Fibroblast of villous mesenchyme (primary cell): ENCODE data around the gene MRPS27. TPM values are rescaled to one million over a fixed set of nuclear protein-coding genes. Genes with fewer than 3 reads are reported as not detected.
"Not testable (repeated sequence)": the region's sequence is repeated elsewhere in the genome, so short reads cannot be mapped to it uniquely, and the experiment has no call there.

ENCODE experiments used
- DNase-seq: peaks from one replicate; pipeline ENCODE4 v3.0.0-alpha.2; 2010; ENCODE audit warnings: low read depth
- H3K4me3 ChIP-seq: 2 replicates; pipeline ENCODE4 v1.5.1; 2011; ENCODE audit warnings: low read depth, mild to moderate bottlenecking, low read length
- total RNA-seq: library from RNA; depleted of rRNA; stranded (reverse); fragments of >200 nt; gene quantifications from 2 replicates; pipeline ENCODE4 v1.2.3, GENCODE V29; 2012
- TF ChIP-seq, protein P1 (sequence below): IDR thresholded peaks from 2 replicates; pipeline ENCODE4 v1.5.1; 2012; ENCODE audit warnings: low read depth, mild to moderate bottlenecking, low read length; ENCODE audit not compliant: insufficient read depth

MRPS27 gene
- total RNA-seq, 1 donor = 88.5 TPM

DNA sequence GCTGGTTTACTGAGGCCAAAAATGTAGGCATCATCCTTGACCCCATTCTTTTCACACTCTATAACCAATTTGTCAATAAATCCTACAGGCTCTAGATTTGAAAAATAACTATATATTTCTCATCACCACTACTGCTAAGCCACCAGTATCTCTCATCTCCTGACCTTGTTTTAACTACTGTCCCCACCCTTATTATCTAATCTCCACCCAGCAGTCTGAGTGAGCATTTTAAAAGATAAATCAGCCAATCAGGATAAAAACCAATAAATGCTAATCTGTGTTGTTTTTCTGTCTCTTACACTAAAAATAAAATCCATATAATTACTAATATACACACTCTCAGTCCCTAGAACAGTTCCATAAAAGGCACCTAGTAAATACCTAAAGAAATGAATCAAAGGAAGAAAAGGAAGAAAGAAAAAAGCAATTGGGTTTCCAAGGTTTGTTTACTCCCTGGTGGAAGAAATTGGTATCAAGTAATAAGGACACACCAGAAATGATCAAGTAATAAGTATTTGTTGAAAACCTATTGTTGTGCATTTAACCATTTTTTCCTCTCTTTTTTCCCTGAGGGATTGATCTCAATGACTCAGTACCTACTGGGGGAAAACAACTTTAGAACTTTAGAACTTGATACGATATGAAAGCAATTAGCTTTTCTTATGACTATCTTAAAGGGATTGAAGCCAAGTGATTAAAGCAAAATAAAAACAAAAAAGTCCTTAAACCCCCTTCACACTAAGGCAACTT is 19.3 kb downstream of the MRPS27 start:
- TF ChIP-seq, protein P1, sequence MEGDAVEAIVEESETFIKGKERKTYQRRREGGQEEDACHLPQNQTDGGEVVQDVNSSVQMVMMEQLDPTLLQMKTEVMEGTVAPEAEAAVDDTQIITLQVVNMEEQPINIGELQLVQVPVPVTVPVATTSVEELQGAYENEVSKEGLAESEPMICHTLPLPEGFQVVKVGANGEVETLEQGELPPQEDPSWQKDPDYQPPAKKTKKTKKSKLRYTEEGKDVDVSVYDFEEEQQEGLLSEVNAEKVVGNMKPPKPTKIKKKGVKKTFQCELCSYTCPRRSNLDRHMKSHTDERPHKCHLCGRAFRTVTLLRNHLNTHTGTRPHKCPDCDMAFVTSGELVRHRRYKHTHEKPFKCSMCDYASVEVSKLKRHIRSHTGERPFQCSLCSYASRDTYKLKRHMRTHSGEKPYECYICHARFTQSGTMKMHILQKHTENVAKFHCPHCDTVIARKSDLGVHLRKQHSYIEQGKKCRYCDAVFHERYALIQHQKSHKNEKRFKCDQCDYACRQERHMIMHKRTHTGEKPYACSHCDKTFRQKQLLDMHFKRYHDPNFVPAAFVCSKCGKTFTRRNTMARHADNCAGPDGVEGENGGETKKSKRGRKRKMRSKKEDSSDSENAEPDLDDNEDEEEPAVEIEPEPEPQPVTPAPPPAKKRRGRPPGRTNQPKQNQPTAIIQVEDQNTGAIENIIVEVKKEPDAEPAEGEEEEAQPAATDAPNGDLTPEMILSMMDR = no peak
- peak; percentile 16 for DNase-seq
- no peak overlapping the region for H3K4me3 ChIP-seq

DNA sequence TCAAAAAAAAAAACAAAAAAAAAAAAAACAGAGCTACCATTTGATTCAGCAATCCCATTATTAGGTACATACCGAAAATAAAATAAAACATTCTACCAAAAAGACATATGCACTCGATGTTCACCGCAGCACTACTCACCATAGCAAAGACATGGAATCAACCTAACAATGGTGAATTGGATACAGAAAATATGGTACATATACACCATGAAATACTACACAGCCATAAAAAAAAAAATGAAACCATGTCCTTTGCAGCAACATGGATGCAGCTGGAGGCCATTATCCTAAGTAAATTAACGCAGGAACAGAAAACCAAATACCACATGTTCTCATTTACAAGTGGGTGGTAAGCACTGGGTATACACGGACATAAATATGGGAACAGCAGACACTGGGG is 21.3 kb downstream of the MRPS27 start:
- no peak overlapping the region for H3K4me3 ChIP-seq
- TF ChIP-seq, protein P1 = no peak
- no peak for DNase-seq

DNA sequence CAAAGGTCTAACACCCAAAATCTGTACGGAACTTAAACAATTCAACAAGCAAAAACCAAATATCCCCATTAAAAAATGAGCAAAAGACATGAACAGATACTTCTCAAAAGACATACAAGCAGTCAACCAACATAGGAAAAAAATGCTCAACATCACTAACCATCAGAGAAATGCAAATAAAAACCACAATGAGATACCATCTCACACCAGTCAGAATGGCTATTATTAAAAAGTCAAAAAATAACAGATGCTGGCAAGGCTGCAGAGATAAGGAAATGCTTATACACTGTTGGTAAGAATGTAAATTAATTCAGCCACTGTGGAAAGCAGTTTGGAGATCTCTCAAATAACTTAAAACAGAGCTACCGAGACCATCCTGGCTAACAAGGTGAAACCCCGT is 21.9 kb downstream of the MRPS27 start:
- DNase-seq = peak; percentile 56
- H3K4me3 ChIP-seq = not testable (repeated sequence)

DNA sequence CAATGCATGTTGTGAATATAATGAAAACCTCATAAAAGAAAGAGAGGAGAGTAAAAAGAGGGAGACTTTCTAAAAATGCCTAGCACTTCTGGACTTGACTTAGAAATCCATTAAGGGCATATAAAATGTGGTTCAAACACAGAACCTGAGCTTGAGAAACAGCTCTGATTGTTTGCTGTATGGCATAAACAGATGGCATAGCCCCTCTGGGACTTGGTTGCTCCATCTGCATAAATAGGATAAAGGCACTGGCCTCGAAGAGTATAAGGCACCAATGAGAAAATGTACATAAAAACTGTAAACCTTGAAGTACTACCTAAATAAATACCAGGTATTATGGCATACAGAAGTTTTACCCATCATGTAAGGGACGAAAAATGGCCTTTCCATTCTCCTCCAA is 23.8 kb downstream of the MRPS27 start:
- no peak overlapping the region for H3K4me3 ChIP-seq
- TF ChIP-seq, protein P1 = no peak
- no peak for DNase-seq

DNA sequence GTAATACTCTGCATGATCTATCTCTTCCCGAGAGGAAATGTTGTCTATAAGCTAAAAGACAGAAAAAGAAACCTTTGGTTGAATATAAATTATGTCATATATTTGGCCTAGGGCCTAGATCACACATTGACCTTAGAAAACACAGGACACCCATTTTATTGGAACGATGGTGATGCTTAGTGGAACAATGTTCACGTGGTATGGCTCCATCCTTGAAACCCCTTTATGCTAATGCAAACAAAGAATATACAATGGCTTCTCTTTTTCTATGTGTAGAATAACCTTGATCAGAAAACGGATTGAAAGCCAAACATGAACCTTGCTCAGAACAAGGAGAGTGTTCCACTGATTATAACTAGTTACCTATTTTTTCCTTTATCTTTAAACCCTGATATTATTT is 24.5 kb downstream of the MRPS27 start:
- TF ChIP-seq, protein P1 = no peak
- no peak overlapping the region for H3K4me3 ChIP-seq
- DNase-seq = no peak

DNA sequence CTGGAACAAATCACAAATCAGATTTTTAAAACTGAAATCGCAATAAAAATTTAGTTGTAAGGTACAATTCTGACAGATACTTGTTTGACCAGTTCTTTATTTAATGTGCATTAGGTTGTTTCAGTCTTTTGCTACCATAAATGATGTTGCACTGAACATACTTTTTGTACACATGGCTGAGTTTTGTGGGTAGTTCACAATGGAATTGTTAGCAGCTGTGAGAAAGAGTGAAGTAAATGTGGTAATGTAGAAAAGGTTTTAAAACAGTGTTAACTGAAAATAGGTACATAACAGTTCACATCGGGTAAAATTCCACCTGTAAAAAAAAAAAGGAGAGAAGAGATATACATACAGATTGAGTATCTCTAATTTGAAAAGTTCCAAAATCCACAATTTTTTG is 25.6 kb downstream of the MRPS27 start:
- DNase-seq = no peak
- TF ChIP-seq, protein P1 = no peak
- H3K4me3 ChIP-seq = no peak overlapping the region

DNA sequence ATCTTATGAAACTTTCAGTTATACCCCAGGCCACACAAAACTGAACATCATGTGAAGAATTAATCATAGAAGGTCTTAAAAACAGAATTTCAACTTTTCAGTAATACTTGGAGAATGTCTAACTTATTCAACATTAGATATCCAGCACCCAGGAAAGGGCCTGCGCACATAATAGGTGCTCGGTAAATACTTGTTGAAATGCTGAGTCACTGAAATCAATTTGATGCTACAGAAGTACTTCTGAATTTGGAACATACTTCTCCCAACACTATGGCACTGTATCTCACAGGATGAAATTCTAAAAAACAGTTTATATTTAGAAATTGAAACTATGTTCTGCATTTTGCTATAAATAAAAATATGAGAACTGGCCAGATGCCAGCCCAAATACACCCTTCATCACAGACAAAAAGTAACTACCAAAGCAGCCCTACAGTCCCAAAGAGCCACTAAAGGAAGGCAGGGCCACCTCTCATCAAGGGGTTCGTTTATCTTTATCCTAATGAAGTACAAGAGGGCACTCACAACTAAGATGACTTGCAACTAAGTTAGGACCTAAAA is 26.5 kb downstream of the MRPS27 start:
- no peak for DNase-seq
- no peak overlapping the region for H3K4me3 ChIP-seq
- TF ChIP-seq, protein P1 = no peak
